Measurements from ENCODE around the gene PBX3.

PBX3 gene

DNA sequence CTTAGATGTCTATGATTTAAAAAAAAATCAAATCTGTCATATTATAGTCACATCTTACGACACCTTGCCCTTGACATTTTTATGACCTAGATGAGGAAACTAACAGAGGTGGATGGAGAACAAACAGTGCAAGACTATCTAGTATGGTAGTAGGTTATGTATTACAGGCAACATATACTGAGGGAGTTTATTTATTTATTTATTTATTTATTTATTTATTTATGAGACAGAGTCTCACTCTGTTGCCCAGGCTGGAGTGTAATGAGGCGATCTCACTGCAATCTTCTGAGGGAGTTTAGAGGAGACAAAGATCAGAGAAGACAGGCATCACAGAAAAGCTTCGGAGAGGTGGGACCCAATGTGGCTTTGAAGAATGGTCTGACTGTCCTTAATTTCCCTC is 4.5 kb upstream of the PBX3 start:
- Histone ChIP-seq H3K9me2 (replicated peaks; ENCODE audit: insufficient read depth, low read length) (no peaks in the 10 kb centered on the region), H3K9me3 (ENCODE audit: insufficient read depth, low read length) (no peaks in the 10 kb centered on the region), H3F3A (ENCODE audit: insufficient read depth) (no peaks in the 10 kb centered on the region; the same call in 1 of the 2 replicates), H3K27ac (ENCODE audit: low read depth, low read length) (no peak overlapping the region), H3K36me3 (ENCODE audit: low read length) (no peaks in the 10 kb centered on the region), H3K27me3 (ENCODE audit: low read length) (no peaks in the 10 kb centered on the region), H3K9ac (ENCODE audit: low read length) (no peak overlapping the region), H3K4me2 (ENCODE audit: low read depth, low read length, poor library complexity, severe bottlenecking) (no peak overlapping the region), H2AFZ (ENCODE audit: low read depth, low read length, severe bottlenecking) (no peak overlapping the region), H4K20me1 (ENCODE audit: low read depth, low read length) (no peaks in the 10 kb centered on the region), H3K79me2 (ENCODE audit: insufficient read depth, low read length) (no peaks in the 10 kb centered on the region), H3K4me3 (ENCODE audit: insufficient read depth, low read length, poor library complexity, severe bottlenecking) (no peak overlapping the region)
- TF ChIP-seq, protein P1, sequence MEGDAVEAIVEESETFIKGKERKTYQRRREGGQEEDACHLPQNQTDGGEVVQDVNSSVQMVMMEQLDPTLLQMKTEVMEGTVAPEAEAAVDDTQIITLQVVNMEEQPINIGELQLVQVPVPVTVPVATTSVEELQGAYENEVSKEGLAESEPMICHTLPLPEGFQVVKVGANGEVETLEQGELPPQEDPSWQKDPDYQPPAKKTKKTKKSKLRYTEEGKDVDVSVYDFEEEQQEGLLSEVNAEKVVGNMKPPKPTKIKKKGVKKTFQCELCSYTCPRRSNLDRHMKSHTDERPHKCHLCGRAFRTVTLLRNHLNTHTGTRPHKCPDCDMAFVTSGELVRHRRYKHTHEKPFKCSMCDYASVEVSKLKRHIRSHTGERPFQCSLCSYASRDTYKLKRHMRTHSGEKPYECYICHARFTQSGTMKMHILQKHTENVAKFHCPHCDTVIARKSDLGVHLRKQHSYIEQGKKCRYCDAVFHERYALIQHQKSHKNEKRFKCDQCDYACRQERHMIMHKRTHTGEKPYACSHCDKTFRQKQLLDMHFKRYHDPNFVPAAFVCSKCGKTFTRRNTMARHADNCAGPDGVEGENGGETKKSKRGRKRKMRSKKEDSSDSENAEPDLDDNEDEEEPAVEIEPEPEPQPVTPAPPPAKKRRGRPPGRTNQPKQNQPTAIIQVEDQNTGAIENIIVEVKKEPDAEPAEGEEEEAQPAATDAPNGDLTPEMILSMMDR (IDR thresholded peaks at IDR 0.05; ENCODE audit: insufficient read depth, low read length, poor library complexity, severe bottlenecking): no peak
- no peak for TF ChIP-seq EZH2phosphoT487 (conservative IDR thresholded peaks at IDR 0.05; ENCODE audit: low read length)

DNA sequence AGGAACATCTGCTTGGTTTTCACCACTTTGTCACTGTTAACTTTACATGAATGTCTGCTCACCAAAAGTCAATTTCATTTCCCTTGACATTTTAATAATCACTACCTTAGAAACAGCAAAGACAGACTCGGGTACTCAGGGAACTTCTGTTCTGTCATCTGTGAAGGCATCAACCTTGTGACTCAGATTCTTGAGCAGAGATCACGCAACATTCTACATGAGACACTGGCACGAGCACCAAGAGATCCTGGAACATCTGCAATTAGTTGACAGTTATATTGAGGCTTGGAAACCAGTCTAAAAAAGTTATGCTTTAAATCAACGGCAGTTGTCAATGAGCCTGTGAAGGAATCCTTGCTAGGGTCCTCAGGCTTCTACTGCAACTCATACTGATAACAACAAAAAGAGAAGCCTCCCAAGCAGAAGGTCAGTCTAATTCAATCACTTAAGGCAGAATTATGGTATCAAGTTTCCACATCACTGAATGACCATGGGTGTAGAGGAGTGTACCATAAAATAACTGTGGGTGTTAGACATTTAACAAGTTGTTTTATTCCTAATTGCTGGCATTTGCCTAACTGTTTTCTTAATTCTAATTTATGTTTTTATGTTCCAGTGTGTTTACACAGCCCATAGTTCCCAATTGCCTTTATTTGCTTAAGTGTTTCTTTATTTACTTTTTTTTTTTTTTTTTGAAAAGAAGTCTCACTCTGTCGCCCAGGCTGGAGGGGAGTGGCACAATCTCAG is 3.3 kb upstream of the PBX3 start:
- no peaks in the 10 kb centered on the region for H3K79me2 ChIP-seq (ENCODE audit: insufficient read depth, low read length)
- H3K9me2 ChIP-seq (replicated peaks; ENCODE audit: insufficient read depth, low read length): no peaks in the 10 kb centered on the region
- H3K27me3 ChIP-seq (ENCODE audit: low read length): no peaks in the 10 kb centered on the region
- H3K9me3 ChIP-seq (ENCODE audit: insufficient read depth, low read length): no peaks in the 10 kb centered on the region
- no peak for TF ChIP-seq EZH2phosphoT487 (conservative IDR thresholded peaks at IDR 0.05; ENCODE audit: low read length)
- TF ChIP-seq, protein P1 (IDR thresholded peaks at IDR 0.05; ENCODE audit: insufficient read depth, low read length, poor library complexity, severe bottlenecking): no peak
- H3K27ac ChIP-seq (ENCODE audit: low read depth, low read length): no peak overlapping the region
- no peaks in the 10 kb centered on the region for H4K20me1 ChIP-seq (ENCODE audit: low read depth, low read length)
- H3F3A ChIP-seq (ENCODE audit: insufficient read depth): no peaks in the 10 kb centered on the region; the same call in 1 of the 2 replicates
- no peak overlapping the region for H3K9ac ChIP-seq (ENCODE audit: low read length)
- H3K36me3 ChIP-seq (ENCODE audit: low read length): no peaks in the 10 kb centered on the region
- no peak overlapping the region for H3K4me3 ChIP-seq (ENCODE audit: insufficient read depth, low read length, poor library complexity, severe bottlenecking)
- H2AFZ ChIP-seq (ENCODE audit: low read depth, low read length, severe bottlenecking): no peak overlapping the region
- H3K4me2 ChIP-seq (ENCODE audit: low read depth, low read length, poor library complexity, severe bottlenecking): no peak overlapping the region

DNA sequence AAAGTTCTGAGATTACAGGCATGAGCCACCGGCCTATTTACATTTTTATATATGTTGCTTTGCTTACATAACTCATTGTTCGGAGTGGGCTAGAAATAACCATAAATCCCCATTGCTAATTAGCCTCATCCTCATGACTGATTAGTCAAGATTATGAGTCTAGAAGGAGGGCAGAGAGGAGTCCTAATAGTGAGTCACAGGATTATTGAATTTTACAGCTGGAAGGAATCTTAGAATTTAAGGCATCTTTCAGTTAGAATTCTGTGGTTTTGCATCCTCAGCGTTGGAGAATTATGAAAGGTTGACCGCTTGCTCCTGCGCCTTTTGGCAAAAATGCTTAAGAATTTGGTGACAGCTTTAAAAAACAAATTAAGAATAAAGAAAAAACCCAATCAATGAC is 2.6 kb upstream of the PBX3 start:
- Histone ChIP-seq H4K20me1 (ENCODE audit: low read depth, low read length) (no peaks in the 10 kb centered on the region), H3K36me3 (ENCODE audit: low read length) (no peaks in the 10 kb centered on the region), H3K27me3 (ENCODE audit: low read length) (no peaks in the 10 kb centered on the region), H3F3A (ENCODE audit: insufficient read depth) (no peaks in the 10 kb centered on the region; the same call in 1 of the 2 replicates), H3K9me3 (ENCODE audit: insufficient read depth, low read length) (no peaks in the 10 kb centered on the region), H3K9ac (ENCODE audit: low read length) (no peak overlapping the region), H3K9me2 (replicated peaks; ENCODE audit: insufficient read depth, low read length) (no peaks in the 10 kb centered on the region), H3K79me2 (ENCODE audit: insufficient read depth, low read length) (no peaks in the 10 kb centered on the region), H2AFZ (ENCODE audit: low read depth, low read length, severe bottlenecking) (no peak overlapping the region), H3K27ac (ENCODE audit: low read depth, low read length) (no peak overlapping the region), H3K4me2 (ENCODE audit: low read depth, low read length, poor library complexity, severe bottlenecking) (no peak overlapping the region), H3K4me3 (ENCODE audit: insufficient read depth, low read length, poor library complexity, severe bottlenecking) (no peak overlapping the region)
- TF ChIP-seq, protein P1 (IDR thresholded peaks at IDR 0.05; ENCODE audit: insufficient read depth, low read length, poor library complexity, severe bottlenecking): no peak
- no peak for TF ChIP-seq EZH2phosphoT487 (conservative IDR thresholded peaks at IDR 0.05; ENCODE audit: low read length)
